AG04450 (cell line): ENCODE measurements around the gene GCC2. TPM values are rescaled to one million over a fixed set of nuclear protein-coding genes. Genes with fewer than 3 reads are reported as not detected.
"Not testable (repeated sequence)": the region's sequence is repeated elsewhere in the genome, so short reads cannot be mapped to it uniquely, and the experiment has no call there.

Experiments used
- CTCF ChIA-PET: fragments of 300-600, 350-600 bp; formaldehyde crosslinking; extraction: SDS; loops from one replicate; lab custom pipeline; 2022; ENCODE audit warnings: antibody characterized with exemption, inconsistent platforms; lab: Charles Lee
- POLR2A ChIA-PET: fragments of 350-600 bp; formaldehyde crosslinking; extraction: SDS; loops from one replicate; lab custom pipeline; 2021; ENCODE audit warnings: antibody characterized with exemption, inconsistent platforms; lab: Yijun Ruan, JAX
- DNase-seq: peaks from one replicate; pipeline ENCODE4 v3.0.0-alpha.2; 2011; ENCODE audit warnings: low read depth, low spot score
- H3K27ac ChIP-seq: one replicate; pipeline ENCODE4 v1.5.1; 2012; ENCODE audit warnings: low read depth, low read length, control low read depth
- H3K27me3 ChIP-seq: one replicate; pipeline ENCODE4 v1.6.0; 2012; ENCODE audit warnings: low read length; ENCODE audit not compliant: control insufficient read depth, insufficient read depth
- H3K4me3 ChIP-seq: 2 replicates; pipeline ENCODE4 v1.5.1; 2011; ENCODE audit warnings: mild to moderate bottlenecking, low read depth, low read length, control low read depth
- H3K9me3 ChIP-seq: 2 replicates; pipeline ENCODE4 v1.5.1; 2012; ENCODE audit warnings: low read length; ENCODE audit not compliant: control insufficient read depth, insufficient read depth
- polyA plus RNA-seq: library from polyadenylated mRNA; depleted of rRNA; stranded (reverse); fragments of >200 nt; gene quantifications from 2 replicates; pipeline ENCODE4 v1.2.3, GENCODE V29; 2011
- TF ChIP-seq, protein P1 (sequence below): IDR thresholded peaks from 2 replicates; pipeline ENCODE4 v1.5.1; 2011; ENCODE audit warnings: low read depth, low read length, control low read depth, inconsistent platforms

GCC2 gene
- polyA plus RNA-seq, 1 experiment, result 19.5 TPM

DNA sequence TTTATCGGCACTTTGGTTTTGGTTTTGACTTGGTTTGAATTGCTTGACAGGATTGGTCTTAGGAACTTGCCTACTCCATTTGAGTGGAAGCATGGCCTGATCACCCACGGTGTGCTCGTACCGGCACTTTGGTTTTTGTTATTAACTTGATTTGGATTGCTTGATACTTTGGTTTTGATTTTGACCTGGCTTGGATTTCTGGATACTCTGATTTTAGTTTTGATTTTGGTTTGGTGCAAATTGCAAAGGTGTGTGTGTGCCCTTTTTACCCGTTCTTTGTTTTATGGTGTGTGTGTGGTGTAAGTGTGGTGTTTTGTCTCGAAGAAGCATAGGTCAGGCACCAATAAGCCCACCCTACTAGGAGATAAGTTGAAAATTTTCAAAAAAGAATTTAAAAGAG, 75.7 kb downstream of the GCC2 start:
- DNase-seq, H3K27ac ChIP-seq, H3K9me3 ChIP-seq, CTCF ChIA-PET, H3K4me3 ChIP-seq, H3K27me3 ChIP-seq, POLR2A ChIA-PET: not testable (repeated sequence)

GRCh38 chr2:108525258-108525657, 76.3 kb downstream of the GCC2 start:
- POLR2A ChIA-PET, CTCF ChIA-PET: not testable (repeated sequence)

DNA sequence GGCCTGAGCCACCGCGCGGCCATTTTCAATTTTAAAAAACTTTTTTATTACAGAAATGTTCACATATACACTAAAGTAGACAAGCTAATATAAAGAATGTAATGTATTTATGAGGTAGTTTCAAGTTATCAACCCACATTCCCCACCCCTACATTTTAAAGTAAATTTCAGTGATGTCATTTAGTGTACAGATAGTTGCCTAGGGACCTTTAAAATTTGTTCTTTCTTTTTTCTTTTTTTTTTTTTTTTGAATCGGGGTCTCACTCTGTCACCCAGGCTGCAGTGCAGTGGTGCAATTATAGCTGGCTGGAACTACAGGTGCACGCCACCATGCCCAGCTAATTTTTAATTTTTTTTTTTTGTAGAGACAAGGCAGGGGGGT, 82.7 kb downstream of the GCC2 start:
- ChIA-PET CTCF (no interaction called here), POLR2A (no interaction called here)
- Histone ChIP-seq H3K9me3 (no peaks in the 10 kb centered on the region), H3K27ac (no peak overlapping the region), H3K27me3 (no peaks in the 10 kb centered on the region), H3K4me3 (no peak overlapping the region)
- no peak for DNase-seq
- TF ChIP-seq, protein P1, sequence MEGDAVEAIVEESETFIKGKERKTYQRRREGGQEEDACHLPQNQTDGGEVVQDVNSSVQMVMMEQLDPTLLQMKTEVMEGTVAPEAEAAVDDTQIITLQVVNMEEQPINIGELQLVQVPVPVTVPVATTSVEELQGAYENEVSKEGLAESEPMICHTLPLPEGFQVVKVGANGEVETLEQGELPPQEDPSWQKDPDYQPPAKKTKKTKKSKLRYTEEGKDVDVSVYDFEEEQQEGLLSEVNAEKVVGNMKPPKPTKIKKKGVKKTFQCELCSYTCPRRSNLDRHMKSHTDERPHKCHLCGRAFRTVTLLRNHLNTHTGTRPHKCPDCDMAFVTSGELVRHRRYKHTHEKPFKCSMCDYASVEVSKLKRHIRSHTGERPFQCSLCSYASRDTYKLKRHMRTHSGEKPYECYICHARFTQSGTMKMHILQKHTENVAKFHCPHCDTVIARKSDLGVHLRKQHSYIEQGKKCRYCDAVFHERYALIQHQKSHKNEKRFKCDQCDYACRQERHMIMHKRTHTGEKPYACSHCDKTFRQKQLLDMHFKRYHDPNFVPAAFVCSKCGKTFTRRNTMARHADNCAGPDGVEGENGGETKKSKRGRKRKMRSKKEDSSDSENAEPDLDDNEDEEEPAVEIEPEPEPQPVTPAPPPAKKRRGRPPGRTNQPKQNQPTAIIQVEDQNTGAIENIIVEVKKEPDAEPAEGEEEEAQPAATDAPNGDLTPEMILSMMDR, result no peak

More at GRCh38 chr2:108525258-108525657, 76.3 kb downstream of the GCC2 start:
- DNase-seq, H3K4me3 ChIP-seq, H3K9me3 ChIP-seq, H3K27ac ChIP-seq, H3K27me3 ChIP-seq: not testable (repeated sequence)

DNA sequence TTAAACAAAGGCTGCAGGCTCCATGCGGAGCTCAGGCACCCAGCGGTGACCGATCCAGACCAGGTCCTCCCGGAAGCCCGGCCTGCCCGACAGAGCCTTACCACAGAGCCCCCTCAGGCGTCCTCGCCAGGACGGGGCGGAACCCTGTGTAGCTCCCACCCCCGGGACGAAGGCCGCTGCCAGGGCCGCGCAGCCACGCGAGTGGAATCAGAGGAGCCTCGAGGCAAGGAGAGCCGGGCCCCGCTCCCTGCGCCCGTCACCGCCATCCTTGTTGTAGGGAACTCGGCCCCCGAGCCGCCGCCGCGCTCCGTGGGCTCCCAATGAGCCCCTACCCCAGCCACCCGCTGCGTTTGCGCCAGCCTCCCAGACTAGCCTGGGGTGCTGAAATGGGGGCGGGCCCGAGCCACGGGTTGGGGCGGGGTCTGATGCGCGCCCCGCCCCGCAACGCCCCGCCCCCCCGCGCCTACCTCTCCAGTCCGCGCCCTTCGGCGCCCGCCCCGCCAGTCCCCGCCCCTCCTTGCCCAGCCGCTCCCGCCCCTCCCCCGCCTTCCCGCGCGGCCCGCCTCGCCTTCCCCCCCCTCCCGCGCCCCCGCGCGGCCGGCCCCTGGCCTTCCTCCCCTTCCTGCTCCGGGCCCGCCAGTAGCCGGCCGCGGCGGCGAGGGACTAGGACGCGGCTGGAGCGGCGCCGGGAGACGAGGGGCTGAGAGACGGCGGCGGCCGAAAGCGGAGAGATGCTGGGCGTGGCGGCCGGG, 85.0 kb downstream of the GCC2 start, which contains the start of gene LIMS1:
Gene LIMS1, plus strand, starts transcription at position 639 of the 752 bp plus-strand sequence. Its CDS starts 93 bp downstream, at position 732.
- peak within 1 kb of the TSS; percentile 89 for H3K27ac ChIP-seq
- CTCF ChIA-PET, result interaction anchor here (0.7 to 2.7 kb wide), 7 partner anchors 10 to 315 kb away, joined by 3 to 17 read pairs (median 4); no protein-coding TSS in a partner anchor
- POLR2A ChIA-PET, result interaction anchor here (0.8 to 3.3 kb wide), 8 partner anchors 26 to 121 kb away, joined by 3 to 13 read pairs (median 3); no protein-coding TSS in a partner anchor
- H3K27me3 ChIP-seq, result no peaks in the 10 kb centered on the region
- TF ChIP-seq, protein P1, result no peak
- peak within 1 kb of the TSS; percentile 78 for H3K4me3 ChIP-seq
- peak; percentile 46 for DNase-seq
- H3K9me3 ChIP-seq, result no peaks in the 10 kb centered on the region

- Histone ChIP-seq H3K27ac (peak overlapping the region; percentile 62), H3K9me3 (no peaks in the 10 kb centered on the region), H3K27me3 (no peaks in the 10 kb centered on the region), H3K4me3 (peak overlapping the region; percentile 78)
- TF ChIP-seq, protein P1, result no peak
- no peak for DNase-seq
- CTCF ChIA-PET, result interaction anchor here (0.7 to 2.7 kb wide), 4 partner anchors 46 to 102 kb away, joined by 3 to 17 read pairs (median 4); no protein-coding TSS in a partner anchor
- POLR2A ChIA-PET, result interaction anchor here (0.6 to 3.3 kb wide), 10 partner anchors 15 to 318 kb away, joined by 3 to 13 read pairs (median 4); no protein-coding TSS in a partner anchor
Observed at GRCh38 chr2:108534584-108535356, 85.8 kb downstream of the GCC2 start.
